CD14-positive monocyte (primary cell): ENCODE measurements around the gene SPATA9. TPM values are rescaled to one million over a fixed set of nuclear protein-coding genes. Genes with fewer than 3 reads are reported as not detected.
"Not testable (repeated sequence)": the region's sequence is repeated elsewhere in the genome, so short reads cannot be mapped to it uniquely, and the experiment has no call there.

Experiments used
- DNase-seq, 3 donors: peaks; one replicate each; pipeline ENCODE4 v3.0.0-alpha.2; 2011 to 2022
- H2AFZ ChIP-seq: 2 replicates; pipeline ENCODE4 v1.6.0; 2012; ENCODE audit warnings: mild to moderate bottlenecking, low read depth, low read length, inconsistent platforms; ENCODE audit not compliant: insufficient read depth, poor library complexity, severe bottlenecking
- H3K27ac ChIP-seq, 2 donors: 1 replicate in 1 of 2; 2 replicates in 1 of 2; pipeline ENCODE4 v1.5.1; 2012 to 2013; ENCODE audit warnings: low read length in 2 of 2, control low read depth in 1 of 2, inconsistent platforms in 1 of 2, low read depth in 1 of 2, mild to moderate bottlenecking in 1 of 2
- H3K27me3 ChIP-seq, 2 donors: one replicate each; pipeline versions ENCODE4 v1.6.0 to v1.6.1; 2011 to 2013; ENCODE audit warnings: low read length in 2 of 2; ENCODE audit not compliant: control insufficient read depth in 2 of 2, insufficient read depth in 2 of 2
- H3K36me3 ChIP-seq, 2 donors: replicated peaks in 1 of 2; 1 replicate in 1 of 2; 2 replicates in 1 of 2; pipeline versions ENCODE4 v1.5.1 to v1.6.1; 2012 to 2013; ENCODE audit warnings: low read length in 2 of 2, control low read depth in 1 of 2, inconsistent platforms in 1 of 2, mild to moderate bottlenecking in 1 of 2; ENCODE audit not compliant: insufficient read depth in 2 of 2, control insufficient read depth in 1 of 2
- H3K4me1 ChIP-seq, 2 donors: 1 replicate in 1 of 2; 2 replicates in 1 of 2; pipeline versions ENCODE4 v1.5.1 to v1.6.1; 2012 to 2013; ENCODE audit warnings: low read length in 2 of 2, control low read depth in 1 of 2, inconsistent platforms in 1 of 2, mild to moderate bottlenecking in 1 of 2, moderate library complexity in 1 of 2; ENCODE audit not compliant: insufficient read depth in 2 of 2, control insufficient read depth in 1 of 2
- H3K4me2 ChIP-seq: replicated peaks from 2 replicates; pipeline ENCODE3; 2012; ENCODE audit warnings: low read length, moderate library complexity, mild to moderate bottlenecking; ENCODE audit not compliant: poor library complexity, severe bottlenecking; ENCODE audit errors: extremely low read depth
- H3K4me3 ChIP-seq, 3 experiments: fragments of 200-600 bp in 1 of 3; sonication (generic) in 1 of 3; replicated peaks in 1 of 3; 1 replicate in 2 of 3; 2 replicates in 1 of 3; pipeline ENCODE4 v1.5.1; 2011 to 2013; ENCODE audit warnings: low read length in 3 of 3, mild to moderate bottlenecking in 3 of 3, control low read depth in 2 of 3, low read depth in 2 of 3, inconsistent platforms in 1 of 3, moderate library complexity in 1 of 3
- H3K79me2 ChIP-seq: 2 replicates; pipeline ENCODE4 v1.6.0; 2012; ENCODE audit warnings: mild to moderate bottlenecking, control low read depth, inconsistent platforms, low read length, moderate library complexity; ENCODE audit not compliant: insufficient read depth
- H3K9ac ChIP-seq: 2 replicates; pipeline ENCODE4 v1.6.0; 2017; ENCODE audit warnings: low read length, mild to moderate bottlenecking; ENCODE audit not compliant: insufficient read depth, poor library complexity, severe bottlenecking
- H3K9me3 ChIP-seq, 2 donors: replicated peaks in 1 of 2; 1 replicate in 1 of 2; 2 replicates in 1 of 2; pipeline versions ENCODE4 v1.5.1 to v1.6.1; 2012 to 2013; ENCODE audit warnings: low read length in 2 of 2, control low read depth in 1 of 2; ENCODE audit not compliant: control insufficient read depth in 1 of 2, insufficient read depth in 1 of 2
- H4K20me1 ChIP-seq: 2 replicates; pipeline ENCODE4 v1.6.0; 2012; ENCODE audit warnings: mild to moderate bottlenecking, low read length, control low read depth, moderate library complexity; ENCODE audit not compliant: insufficient read depth
- H3K27ac Mint-ChIP-seq, 7 donors: one replicate each; pipeline ENCODE4 v1.8.0; 2020; ENCODE audit warnings: mild to moderate bottlenecking in 7 of 7, mixed read lengths in 7 of 7, moderate library complexity in 6 of 7, inconsistent platforms in 2 of 7
- H3K27me3 Mint-ChIP-seq, 3 donors: one replicate each; pipeline ENCODE4 v1.8.0; 2021 to 2022; ENCODE audit warnings: low read depth in 3 of 3, mild to moderate bottlenecking in 3 of 3, mixed read lengths in 3 of 3, moderate library complexity in 3 of 3, inconsistent platforms in 1 of 3
- H3K36me3 Mint-ChIP-seq, 2 donors: one replicate each; pipeline ENCODE4 v1.8.0; 2020; ENCODE audit warnings: mixed read lengths in 2 of 2, inconsistent platforms in 1 of 2, mild to moderate bottlenecking in 1 of 2
- H3K4me1 Mint-ChIP-seq: one replicate; pipeline ENCODE4 v1.8.0; 2020; ENCODE audit warnings: mild to moderate bottlenecking, mixed read lengths
- H3K4me3 Mint-ChIP-seq, 2 donors: one replicate each; pipeline ENCODE4 v1.8.0; 2020; ENCODE audit warnings: mild to moderate bottlenecking in 2 of 2, mixed read lengths in 2 of 2, moderate library complexity in 1 of 2
- H3K9me3 Mint-ChIP-seq, 7 donors: one replicate each; pipeline ENCODE4 v1.8.0; 2020 to 2022; ENCODE audit warnings: mixed read lengths in 7 of 7, mild to moderate bottlenecking in 6 of 7, moderate library complexity in 6 of 7, inconsistent platforms in 2 of 7
- WGBS: methylation state at CpG from one replicate; pipeline ENCODE4 v1.1.5; 2013; ENCODE audit warnings: missing lambda C conversion rate; ENCODE audit not compliant: insufficient coverage; 5-methylcytosine and 5-hydroxymethylcytosine counted together
- intact Hi-C, 2 donors: fragments of 100-400 bp; cut with micrococcal nuclease; formaldehyde crosslinking; loops; one replicate each; pipeline versions ENCODE4 v1.15.0 to v1.15.1; 2023
- polyA plus RNA-seq, 3 donors: library from polyadenylated mRNA; depleted of rRNA in 1 of 3; unstranded in 2 of 3; stranded (reverse) in 1 of 3; fragments of 300-500 nt in 2 of 3; fragments of >200 nt in 1 of 3; fragmentation: Illumina TruSeq in 2 of 3; gene quantifications; 1 replicate in 2 of 3; 2 replicates in 1 of 3; pipeline ENCODE4 v1.2.3, GENCODE V29; 2012 to 2021
- TF ChIP-seq, protein P1 (sequence below): fragments of 200-600 bp; IDR thresholded peaks from one replicate; pipeline ENCODE4 v1.8.0; 2022; ENCODE audit warnings: antibody characterized with exemption, mild to moderate bottlenecking

SPATA9 gene
- polyA plus RNA-seq, 3 donors, result not detected

DNA sequence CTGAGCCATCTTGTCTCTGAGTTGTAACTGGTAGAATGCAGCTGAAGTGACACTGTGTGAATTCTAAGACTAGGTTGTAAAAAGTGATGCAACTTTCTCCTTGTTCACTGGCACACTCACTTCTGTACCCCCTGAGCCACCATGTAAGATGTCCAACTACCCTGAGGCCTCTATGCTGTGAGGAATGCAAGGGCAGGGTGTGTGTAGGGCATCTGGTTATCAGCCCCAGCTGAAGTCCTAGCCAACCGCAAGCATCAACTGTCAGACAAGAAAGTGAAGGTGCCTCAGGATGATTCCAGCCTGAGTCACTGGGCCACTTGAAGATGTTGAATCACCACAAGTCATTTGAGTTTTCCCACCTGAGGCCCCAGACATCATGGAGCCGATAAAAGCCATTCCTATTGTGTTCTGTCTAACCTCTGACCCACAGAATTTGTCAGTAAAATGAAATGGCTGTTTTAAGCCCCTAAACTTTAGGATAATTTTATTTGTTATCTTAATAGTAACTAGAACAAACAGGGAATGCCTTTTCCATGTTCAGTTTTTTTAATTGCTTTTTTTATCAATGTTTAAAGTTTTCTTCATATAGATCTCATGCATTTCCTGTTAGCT lies 29.7 kb upstream of the SPATA9 start:
- peaks cover 6 to 11% of the 10 kb centered on the region in 2 donors for H3K4me1 ChIP-seq
- Mint-ChIP-seq H3K27ac (no peak overlapping the region), H3K4me1 (peaks cover 16% of the 10 kb centered on the region), H3K36me3 (peaks cover 0 to 1% of the 10 kb centered on the region in 2 donors), H3K9me3 (peaks cover 4 to 11% (median 5%) of the 10 kb centered on the region in 7 donors), H3K27me3 (peaks cover 0 to 2% (median 0%) of the 10 kb centered on the region in 3 donors), H3K4me3 (no peak overlapping the region)
- 100% methylated on average over 1 of the region's 2 CpGs for WGBS
- intact Hi-C loops, result no loop called here
- no peak overlapping the region for H3K27ac ChIP-seq
- H3K9me3 ChIP-seq, result peaks cover 0 to 3% of the 10 kb centered on the region in 2 donors
- no peaks in the 10 kb centered on the region for H3K27me3 ChIP-seq
- TF ChIP-seq, protein P1, sequence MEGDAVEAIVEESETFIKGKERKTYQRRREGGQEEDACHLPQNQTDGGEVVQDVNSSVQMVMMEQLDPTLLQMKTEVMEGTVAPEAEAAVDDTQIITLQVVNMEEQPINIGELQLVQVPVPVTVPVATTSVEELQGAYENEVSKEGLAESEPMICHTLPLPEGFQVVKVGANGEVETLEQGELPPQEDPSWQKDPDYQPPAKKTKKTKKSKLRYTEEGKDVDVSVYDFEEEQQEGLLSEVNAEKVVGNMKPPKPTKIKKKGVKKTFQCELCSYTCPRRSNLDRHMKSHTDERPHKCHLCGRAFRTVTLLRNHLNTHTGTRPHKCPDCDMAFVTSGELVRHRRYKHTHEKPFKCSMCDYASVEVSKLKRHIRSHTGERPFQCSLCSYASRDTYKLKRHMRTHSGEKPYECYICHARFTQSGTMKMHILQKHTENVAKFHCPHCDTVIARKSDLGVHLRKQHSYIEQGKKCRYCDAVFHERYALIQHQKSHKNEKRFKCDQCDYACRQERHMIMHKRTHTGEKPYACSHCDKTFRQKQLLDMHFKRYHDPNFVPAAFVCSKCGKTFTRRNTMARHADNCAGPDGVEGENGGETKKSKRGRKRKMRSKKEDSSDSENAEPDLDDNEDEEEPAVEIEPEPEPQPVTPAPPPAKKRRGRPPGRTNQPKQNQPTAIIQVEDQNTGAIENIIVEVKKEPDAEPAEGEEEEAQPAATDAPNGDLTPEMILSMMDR, result no peak
- no peaks in the 10 kb centered on the region for H3K36me3 ChIP-seq
- no peak overlapping the region for H3K4me3 ChIP-seq
- no peak overlapping the region for H2AFZ ChIP-seq
- H4K20me1 ChIP-seq, result no peaks in the 10 kb centered on the region
- no peak overlapping the region for H3K9ac ChIP-seq
- H3K79me2 ChIP-seq, result no peaks in the 10 kb centered on the region
- no peak for DNase-seq
- no peak overlapping the region for H3K4me2 ChIP-seq

DNA sequence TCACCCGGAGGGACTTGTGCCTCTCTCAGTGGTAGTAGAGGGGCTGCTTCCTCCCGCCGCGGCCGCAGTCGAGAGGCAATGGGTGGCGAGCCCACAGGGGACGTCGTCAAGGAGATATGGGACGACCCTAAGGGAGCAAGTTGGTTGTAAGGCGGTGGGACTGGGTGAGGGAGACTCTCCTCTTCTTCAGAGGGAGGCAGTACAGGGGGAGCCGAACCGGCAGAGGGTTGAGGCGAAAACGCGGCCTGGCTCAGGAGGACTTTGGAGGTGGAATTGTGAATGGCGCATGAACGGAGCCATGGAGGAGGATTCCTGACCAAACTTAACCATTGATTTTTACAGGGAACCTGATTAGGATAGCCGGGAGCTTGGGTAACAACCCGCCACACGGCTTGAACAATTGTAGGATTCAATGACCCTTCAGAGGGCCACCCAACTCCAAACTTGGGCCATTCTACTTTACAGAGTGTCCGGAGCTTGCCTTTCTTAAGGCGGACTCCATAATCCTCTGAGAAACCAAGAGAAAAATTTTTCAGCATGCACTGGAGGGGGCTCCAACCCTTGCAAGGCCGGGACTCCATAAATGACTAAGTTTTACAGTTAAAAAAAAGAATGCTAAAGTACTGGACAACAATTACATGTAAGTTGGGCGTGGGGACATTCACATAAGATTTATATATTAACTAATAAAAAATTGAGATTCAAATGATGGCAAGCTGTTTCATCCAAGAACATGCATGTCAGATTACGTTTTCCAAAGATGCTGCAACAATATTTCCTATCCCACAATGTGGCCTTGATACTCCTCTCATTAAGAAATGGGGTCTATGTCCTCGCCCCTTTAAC lies 28.9 kb upstream of the SPATA9 start:
- Histone ChIP-seq H3K9ac (no peak overlapping the region), H3K4me1 (peaks cover 6 to 11% of the 10 kb centered on the region in 2 donors), H3K4me2 (no peak overlapping the region), H3K27ac (no peak overlapping the region), H3K9me3 (peaks cover 0 to 3% of the 10 kb centered on the region in 2 donors), H3K4me3 (no peak overlapping the region), H4K20me1 (no peaks in the 10 kb centered on the region), H3K27me3 (no peaks in the 10 kb centered on the region), H3K79me2 (no peaks in the 10 kb centered on the region), H3K36me3 (no peaks in the 10 kb centered on the region), H2AFZ (no peak overlapping the region)
- Mint-ChIP-seq H3K36me3 (peaks cover 0 to 1% of the 10 kb centered on the region in 2 donors), H3K4me1 (peaks cover 16% of the 10 kb centered on the region), H3K9me3 (peaks cover 4 to 13% (median 6%) of the 10 kb centered on the region in 7 donors), H3K27me3 (peaks cover 0 to 2% (median 0%) of the 10 kb centered on the region in 3 donors), H3K4me3 (no peak overlapping the region), H3K27ac (peak overlapping the region in 1 of 7 donors; percentile 8)
- 97% methylated on average over 16 of the region's 27 CpGs for WGBS
- TF ChIP-seq, protein P1, result no peak
- intact Hi-C loops, result no loop called here
- DNase-seq, result no peak

DNA sequence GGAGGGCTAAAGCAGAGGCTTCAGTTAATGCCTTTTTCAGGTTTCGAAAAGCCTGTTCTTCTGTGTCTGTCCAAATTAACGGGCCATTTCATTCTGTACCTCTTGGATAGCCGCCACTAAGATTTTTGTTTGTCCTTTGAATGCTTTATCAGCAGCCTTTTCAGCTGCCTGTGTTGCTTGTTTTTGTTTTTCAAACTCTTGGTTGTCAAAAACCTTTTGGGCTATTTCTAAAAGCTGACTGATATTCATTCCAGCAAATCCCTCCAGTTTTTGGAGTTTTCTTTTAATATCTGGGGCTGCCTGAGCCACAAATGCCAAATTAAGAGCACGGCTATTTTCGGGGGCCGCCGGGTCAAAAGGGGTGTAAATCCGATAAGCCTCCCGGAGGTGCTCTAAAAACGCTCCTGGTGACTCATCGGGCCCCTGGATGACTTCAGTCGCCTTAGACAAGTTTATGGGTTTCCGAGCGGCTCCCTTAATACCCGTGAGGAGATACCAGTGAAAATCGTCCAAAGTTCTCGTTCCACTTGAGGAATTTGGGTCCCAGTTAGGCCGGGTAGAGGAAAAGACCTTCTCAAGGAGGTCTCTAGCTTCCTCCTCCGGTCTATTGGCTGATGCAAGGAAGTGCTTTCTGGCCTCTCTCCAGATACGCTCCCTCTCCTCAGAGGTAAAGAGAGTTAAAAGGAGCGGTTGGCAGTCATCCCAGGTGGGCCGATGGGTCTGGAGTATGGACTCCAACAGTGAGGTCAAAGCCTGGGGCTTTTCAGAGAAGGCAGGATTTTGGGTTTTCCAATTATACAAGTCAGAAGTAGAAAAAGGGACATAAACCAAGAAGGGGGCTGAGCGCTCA lies 28.1 kb upstream of the SPATA9 start:
- H3K4me3 Mint-ChIP-seq, H3K9me3 ChIP-seq, H3K4me2 ChIP-seq, DNase-seq, H3K27ac ChIP-seq, H3K79me2 ChIP-seq, H3K27me3 Mint-ChIP-seq, H4K20me1 ChIP-seq, H3K36me3 ChIP-seq, H3K4me3 ChIP-seq, H2AFZ ChIP-seq, intact Hi-C loops, H3K9ac ChIP-seq, H3K36me3 Mint-ChIP-seq, H3K27me3 ChIP-seq: not testable (repeated sequence)
- Mint-ChIP-seq H3K27ac (peak overlapping the region in 1 of 7 donors; percentile 8), H3K9me3 (peaks cover 4 to 18% (median 6%) of the 10 kb centered on the region in 7 donors), H3K4me1 (peaks cover 18% of the 10 kb centered on the region)
- WGBS, result 98% methylated on average over 19 of the region's 23 CpGs
- H3K4me1 ChIP-seq, result peaks cover 6 to 11% of the 10 kb centered on the region in 2 donors
